ENCODE data around the gene HSCB.
A peak's percentile ranks its signal among the peaks of the same experiment; 100 is the strongest.

The HSCB gene

GRCh38 chr22:28795071-28795693 is 53.3 kb downstream of the HSCB start:
- no peaks in the 10 kb centered on the region for H3K27me3 ChIP-seq (ENCODE audit: low read length)
- H3K9me3 ChIP-seq (ENCODE audit: insufficient read depth, low read length) = no peaks in the 10 kb centered on the region
- H3K36me3 ChIP-seq (ENCODE audit: low read length) = peaks cover 35% of the 10 kb centered on the region
- H4K20me1 ChIP-seq (ENCODE audit: low read depth, low read length) = peaks cover 18% of the 10 kb centered on the region
- H3K4me2 ChIP-seq (ENCODE audit: low read depth, low read length, poor library complexity, severe bottlenecking) = no peak overlapping the region
- no peak overlapping the region for H3K27ac ChIP-seq (ENCODE audit: low read depth, low read length)
- 0 out of 2 replicates have a peak, but pooled peaks cover 6% of the 10 kb centered on the region for H3K79me2 ChIP-seq (ENCODE audit: insufficient read depth, low read length)
- H3K4me3 ChIP-seq (ENCODE audit: insufficient read depth, low read length, poor library complexity, severe bottlenecking) = no peak overlapping the region
- H3F3A ChIP-seq (ENCODE audit: insufficient read depth) = peaks cover 9% of the 10 kb centered on the region
- H3K9ac ChIP-seq (ENCODE audit: low read length) = no peak overlapping the region
- no peak overlapping the region for H2AFZ ChIP-seq (ENCODE audit: low read depth, low read length, severe bottlenecking)
- no peaks in the 10 kb centered on the region for H3K9me2 ChIP-seq (replicated peaks; ENCODE audit: insufficient read depth, low read length)
- TF ChIP-seq EZH2phosphoT487 (conservative IDR thresholded peaks at IDR 0.05; ENCODE audit: low read length) = no peak
- TF ChIP-seq CTCF (IDR thresholded peaks at IDR 0.05; ENCODE audit: insufficient read depth, low read length, poor library complexity, severe bottlenecking) = no peak

- Histone ChIP-seq H3K4me2 (ENCODE audit: low read depth, low read length, poor library complexity, severe bottlenecking) (no peak overlapping the region), H3K9ac (ENCODE audit: low read length) (no peak overlapping the region), H3K9me2 (replicated peaks; ENCODE audit: insufficient read depth, low read length) (no peaks in the 10 kb centered on the region), H3K27ac (ENCODE audit: low read depth, low read length) (no peak overlapping the region), H4K20me1 (ENCODE audit: low read depth, low read length) (peaks cover 18% of the 10 kb centered on the region), H3K79me2 (ENCODE audit: insufficient read depth, low read length) (0 out of 2 replicates have a peak, but pooled peaks cover 6% of the 10 kb centered on the region), H2AFZ (ENCODE audit: low read depth, low read length, severe bottlenecking) (no peak overlapping the region), H3K9me3 (ENCODE audit: insufficient read depth, low read length) (no peaks in the 10 kb centered on the region), H3F3A (ENCODE audit: insufficient read depth) (peaks cover 9% of the 10 kb centered on the region), H3K27me3 (ENCODE audit: low read length) (no peaks in the 10 kb centered on the region), H3K36me3 (ENCODE audit: low read length) (peaks cover 35% of the 10 kb centered on the region), H3K4me3 (ENCODE audit: insufficient read depth, low read length, poor library complexity, severe bottlenecking) (no peak overlapping the region)
- TF ChIP-seq CTCF (IDR thresholded peaks at IDR 0.05; ENCODE audit: insufficient read depth, low read length, poor library complexity, severe bottlenecking) (no peak), EZH2phosphoT487 (conservative IDR thresholded peaks at IDR 0.05; ENCODE audit: low read length) (no peak)
Observed at GRCh38 chr22:28795932-28796856, 54.4 kb downstream of the HSCB start.

GRCh38 chr22:28798810-28799605 is 57.2 kb downstream of the HSCB start:
- H3K4me3 ChIP-seq (ENCODE audit: insufficient read depth, low read length, poor library complexity, severe bottlenecking) = peak overlapping the region; percentile 76
- H3K36me3 ChIP-seq (ENCODE audit: low read length) = peaks cover 32% of the 10 kb centered on the region
- no peak overlapping the region for H3K27ac ChIP-seq (ENCODE audit: low read depth, low read length)
- H3K9ac ChIP-seq (ENCODE audit: low read length) = peak overlapping the region; percentile 81
- peak overlapping the region; percentile 72 for H3K4me2 ChIP-seq (ENCODE audit: low read depth, low read length, poor library complexity, severe bottlenecking)
- H3F3A ChIP-seq (ENCODE audit: insufficient read depth) = no peaks in the 10 kb centered on the region; the same call in 1 of the 2 replicates
- no peak overlapping the region for H2AFZ ChIP-seq (ENCODE audit: low read depth, low read length, severe bottlenecking)
- no peak for TF ChIP-seq CTCF (IDR thresholded peaks at IDR 0.05; ENCODE audit: insufficient read depth, low read length, poor library complexity, severe bottlenecking)
- no peak for TF ChIP-seq EZH2phosphoT487 (conservative IDR thresholded peaks at IDR 0.05; ENCODE audit: low read length)
- no peaks in the 10 kb centered on the region for H3K9me3 ChIP-seq (ENCODE audit: insufficient read depth, low read length)
- no peaks in the 10 kb centered on the region for H3K9me2 ChIP-seq (replicated peaks; ENCODE audit: insufficient read depth, low read length)
- no peaks in the 10 kb centered on the region for H3K27me3 ChIP-seq (ENCODE audit: low read length)
- H4K20me1 ChIP-seq (ENCODE audit: low read depth, low read length) = peaks cover 5% of the 10 kb centered on the region
- H3K79me2 ChIP-seq (ENCODE audit: insufficient read depth, low read length) = 0 out of 2 replicates have a peak, but pooled peaks cover 6% of the 10 kb centered on the region
